Right kidney (tissue), 1 donor: ENCODE results near the gene IL21R.
"Not testable (repeated sequence)": the region's sequence is repeated elsewhere in the genome, so short reads cannot be mapped to it uniquely, and the experiment has no call there.

ENCODE experiments used
- DNase-seq: peaks from one replicate; pipeline ENCODE4 v3.0.0-alpha.2; 2016

The IL21R gene

DNA sequence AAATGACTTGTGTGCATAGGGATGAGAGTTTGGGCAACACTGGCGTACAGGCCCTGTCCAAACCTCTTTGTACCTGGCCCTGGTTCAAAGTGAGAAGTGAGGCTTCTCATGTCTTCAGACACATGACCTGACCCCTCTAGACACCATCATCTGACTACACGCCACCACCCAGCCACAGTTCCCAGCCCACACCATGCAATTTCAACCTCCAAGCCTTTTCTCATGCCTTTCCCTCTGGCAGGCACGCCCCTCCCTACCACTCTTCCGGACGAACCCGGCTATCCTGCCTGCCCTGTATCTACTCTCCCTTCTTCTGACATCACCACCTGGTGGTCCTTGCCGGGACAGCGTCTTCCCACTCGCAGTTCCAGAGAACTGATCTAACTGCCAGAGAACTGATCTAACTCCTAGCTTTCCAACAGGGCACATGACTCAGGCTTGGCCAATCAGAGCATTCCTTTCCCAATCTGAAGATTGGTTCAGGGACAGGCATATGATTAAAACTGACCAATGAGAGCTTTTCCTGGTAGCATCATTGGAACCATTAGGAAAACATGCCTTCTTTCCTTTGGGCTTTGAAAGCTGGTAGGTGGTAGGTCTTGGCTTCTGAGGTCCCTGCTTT is 27.1 kb upstream of the IL21R start:
- DNase-seq = peak; percentile 44

DNA sequence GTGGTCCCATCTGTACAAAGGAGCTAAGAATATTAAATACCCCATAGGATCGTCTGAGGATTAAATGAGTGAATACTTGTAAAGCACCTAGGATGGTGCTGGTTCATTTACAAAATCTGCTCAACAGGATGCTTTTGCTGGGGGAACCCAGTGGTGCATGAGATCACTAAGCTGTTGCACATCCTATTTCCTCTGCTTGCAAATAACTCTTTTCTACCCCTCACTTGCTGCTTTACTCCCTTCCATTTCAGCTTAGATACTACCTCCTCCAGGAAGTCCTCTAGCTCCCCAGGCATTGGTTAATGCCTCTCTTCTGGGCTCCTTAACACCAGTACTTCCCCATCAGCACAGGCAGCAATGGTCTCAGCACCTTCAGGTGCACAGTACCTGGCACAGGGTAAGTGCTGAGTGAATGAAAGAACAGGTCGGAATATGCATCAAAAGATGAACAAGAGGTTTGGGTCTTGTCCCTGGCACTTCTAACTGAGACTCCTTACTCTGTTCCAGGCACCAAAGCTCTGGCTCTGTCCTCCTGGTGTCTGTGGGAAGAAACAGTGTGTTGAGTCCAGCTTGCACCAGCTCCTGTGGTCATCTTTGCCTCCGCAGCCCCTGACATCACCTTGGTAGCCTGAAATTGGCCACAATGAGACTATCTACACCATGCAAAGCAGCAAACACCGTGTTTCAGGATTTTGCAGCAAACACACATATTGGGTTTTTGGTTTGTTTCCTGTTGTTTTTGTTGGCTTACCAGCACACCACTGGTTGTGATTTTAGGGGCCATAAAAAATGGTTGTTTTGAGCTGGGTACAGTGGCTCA is 24.1 kb upstream of the IL21R start:
- no peak for DNase-seq

DNA sequence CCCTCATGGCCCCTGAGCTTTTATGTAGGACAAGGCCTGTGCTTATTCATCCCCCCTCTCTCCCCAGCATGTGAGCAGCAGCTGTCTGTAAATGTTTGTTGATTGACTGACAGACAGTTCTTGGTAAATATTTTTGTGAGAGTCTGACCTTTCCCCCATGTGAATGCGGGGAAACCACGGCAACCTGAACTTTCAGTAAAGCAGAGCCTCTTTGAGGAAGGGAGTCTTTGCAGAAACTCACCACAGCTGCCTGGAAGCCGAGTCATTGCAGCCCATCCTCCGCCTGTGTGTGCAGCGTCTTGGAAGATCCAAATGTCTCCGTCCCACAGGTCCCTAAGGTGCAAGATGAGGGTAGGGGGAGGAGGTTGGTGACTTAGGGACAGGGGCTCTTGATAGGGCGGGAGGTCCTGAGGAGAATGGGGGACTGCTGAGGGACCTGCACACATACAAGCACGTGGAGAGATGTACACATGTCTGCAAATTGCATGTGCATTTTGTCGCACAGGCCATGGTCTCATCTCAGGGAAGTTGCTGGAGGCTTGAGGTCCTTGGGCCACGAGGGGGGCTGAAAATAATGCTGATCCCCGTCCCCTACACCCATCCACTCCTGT is 23.0 kb upstream of the IL21R start:
- no peak for DNase-seq

DNA sequence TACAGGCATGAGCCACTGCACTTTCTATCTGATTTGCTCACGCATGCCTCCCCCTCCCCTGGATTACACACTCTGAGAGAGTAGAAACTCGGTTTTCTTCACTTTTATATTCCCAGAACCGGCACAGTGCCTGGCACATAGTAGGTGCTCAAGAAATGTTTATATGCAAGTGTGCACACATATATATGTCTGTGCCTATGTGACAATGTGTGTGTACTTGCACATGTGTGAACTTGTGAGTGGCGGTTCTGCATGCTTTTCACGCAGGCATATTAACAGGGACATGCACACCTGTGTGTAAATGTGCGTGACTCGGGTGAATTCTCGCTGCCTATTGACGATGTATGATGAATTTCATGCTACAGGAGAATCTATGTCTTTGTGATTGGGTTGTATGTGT is 22.1 kb upstream of the IL21R start:
- DNase-seq = no peak

DNA sequence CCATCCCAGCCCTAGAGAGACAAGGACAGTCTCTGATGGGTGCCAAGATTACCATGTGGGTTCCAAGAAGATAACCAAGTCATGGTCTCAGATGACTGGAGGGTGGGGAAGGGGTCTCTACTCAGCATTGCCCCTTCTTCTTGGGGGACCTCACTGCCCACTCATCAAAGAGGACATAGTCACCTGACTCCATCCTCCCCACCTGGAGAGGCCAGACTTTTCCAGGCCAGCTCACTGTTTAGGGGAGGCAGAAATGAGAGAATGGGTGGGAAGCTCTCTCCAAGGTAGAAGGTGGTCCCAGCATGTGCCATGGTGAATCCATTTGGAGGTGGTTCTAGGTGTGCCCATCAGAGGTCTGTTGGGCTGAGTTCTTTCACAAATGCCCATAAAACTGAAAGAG is 20.7 kb upstream of the IL21R start:
- no peak for DNase-seq

DNA sequence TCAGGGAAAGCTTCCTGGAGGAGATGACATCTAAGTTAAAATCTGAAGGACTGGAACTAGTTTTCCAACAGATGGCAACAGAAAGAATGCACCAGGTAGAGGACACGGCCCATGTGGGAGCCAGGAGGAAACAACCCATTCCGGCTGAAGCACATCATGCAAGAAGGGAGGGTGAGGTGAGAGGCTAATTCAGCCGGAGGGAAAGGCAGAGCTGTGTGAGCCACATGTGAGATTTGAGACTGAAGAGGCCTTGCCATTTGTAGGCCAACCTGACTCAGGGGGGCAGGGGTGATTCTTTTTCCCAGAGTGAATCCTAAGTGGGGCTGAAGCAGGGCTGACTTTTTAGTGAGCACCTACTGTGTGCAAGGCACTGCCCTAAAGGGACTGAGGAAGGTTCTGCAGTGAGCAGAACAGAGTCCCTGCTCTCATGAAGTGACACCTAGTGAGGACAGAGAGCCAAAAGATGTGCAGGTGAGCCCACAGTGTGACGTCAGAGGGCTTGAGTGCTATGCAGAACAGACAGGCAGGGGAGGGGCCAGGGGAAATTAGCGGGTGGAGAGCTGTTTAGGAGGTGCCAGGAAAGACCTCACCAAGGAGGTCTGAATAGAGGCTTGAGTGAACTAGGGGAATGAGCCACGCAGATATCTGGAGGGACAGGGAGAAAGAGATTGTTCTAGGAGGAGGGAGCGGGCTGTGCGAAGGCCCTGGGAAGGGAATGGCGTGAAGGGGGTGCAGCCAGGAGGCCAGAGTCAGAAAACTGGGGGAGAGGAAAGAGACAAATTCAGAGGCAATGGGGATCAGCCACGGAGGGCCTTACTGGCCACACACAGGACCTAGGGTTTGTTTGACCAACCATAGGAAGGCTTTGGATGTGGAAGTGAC is 19.8 kb upstream of the IL21R start:
- no peak for DNase-seq

DNA sequence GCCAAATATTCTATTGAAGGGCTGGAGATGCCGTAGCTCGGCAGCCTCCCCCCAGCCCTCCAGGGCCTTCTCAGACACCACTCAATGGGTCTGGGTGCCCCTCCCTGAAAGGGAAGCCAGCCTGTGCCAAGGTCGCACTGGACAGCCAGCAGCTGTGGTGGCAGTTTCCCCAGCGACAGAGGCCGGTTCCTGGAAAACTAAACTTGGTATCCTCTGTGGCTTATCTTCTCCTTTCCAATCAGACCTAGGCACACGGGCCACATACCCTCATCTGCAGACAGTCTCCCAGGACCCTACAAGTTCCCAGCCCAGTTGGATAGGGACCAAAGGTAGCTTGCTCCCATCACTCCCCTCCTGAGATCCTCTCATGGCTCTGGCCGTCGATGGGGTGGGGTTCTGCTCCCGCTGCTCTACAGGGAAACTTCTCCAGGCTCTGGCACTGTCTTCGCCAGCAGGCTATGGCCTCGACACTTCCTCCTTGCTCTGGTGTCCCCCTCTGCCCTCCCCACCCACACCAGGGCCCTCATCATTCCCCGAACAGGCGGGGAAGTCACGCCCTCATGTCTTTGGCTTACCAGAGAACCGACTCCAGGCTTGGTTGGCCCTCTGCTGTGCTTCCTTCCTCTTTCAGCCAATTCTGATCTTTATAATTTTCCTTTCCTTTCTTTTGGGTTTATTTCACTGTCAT is 18.3 kb upstream of the IL21R start:
- no peak for DNase-seq

DNA sequence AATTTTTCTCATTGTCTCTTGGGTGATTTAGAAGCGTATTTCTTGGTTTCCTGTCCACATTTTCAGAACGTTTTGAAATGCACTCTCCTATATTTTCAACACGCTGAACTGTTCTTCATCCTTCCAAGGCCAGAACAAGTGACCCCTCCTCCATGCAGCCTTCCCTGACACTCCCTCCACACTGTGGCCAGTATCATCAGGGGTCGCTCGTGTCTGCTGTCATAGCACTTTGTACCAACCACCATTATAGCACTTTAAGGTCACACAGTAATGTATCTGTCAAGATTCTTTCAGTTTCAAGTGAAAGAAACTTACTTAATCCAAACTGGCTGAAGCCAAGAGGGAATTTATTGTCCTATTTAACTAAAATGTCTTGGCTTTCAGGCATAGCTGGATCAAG is 17.5 kb upstream of the IL21R start:
- DNase-seq = no peak

DNA sequence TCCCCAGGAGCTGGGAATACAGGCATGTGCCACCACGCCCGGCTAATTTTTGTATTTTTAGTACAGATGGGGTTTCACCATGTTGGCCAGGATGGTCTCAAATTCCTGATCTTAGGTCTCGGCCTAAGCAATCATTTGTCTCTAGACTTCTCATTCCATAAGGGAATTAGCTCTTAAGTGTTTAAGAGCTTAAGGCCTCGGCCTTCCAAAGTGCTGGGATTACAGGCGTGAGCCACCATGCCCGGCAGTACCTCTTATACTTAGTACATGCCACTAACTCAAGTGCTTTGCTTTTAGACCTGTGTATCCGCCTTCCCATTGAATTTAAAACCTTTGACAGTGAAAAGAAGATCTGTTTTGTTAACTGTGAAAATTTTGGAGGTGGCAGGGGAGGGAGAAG is 16.6 kb upstream of the IL21R start:
- no peak for DNase-seq

DNA sequence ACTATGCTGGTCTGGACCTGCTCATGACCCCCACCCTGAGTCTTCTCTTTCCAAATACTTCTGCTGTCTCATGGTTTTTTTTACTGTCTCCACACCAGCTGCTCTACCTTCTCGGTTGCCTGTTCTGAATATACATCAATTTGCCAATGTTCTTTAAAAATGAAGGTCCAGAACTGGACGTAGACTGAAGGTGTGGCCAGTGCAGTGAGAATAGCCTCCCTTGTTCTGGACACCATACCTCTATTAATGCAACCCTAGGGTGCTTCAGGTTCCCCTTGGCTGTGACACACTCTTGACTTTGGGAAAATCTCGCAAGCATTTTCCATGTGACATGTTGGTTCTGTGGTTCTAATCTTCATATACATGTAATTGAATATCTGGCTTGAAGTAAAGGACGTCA is 15.3 kb upstream of the IL21R start:
- DNase-seq = no peak

DNA sequence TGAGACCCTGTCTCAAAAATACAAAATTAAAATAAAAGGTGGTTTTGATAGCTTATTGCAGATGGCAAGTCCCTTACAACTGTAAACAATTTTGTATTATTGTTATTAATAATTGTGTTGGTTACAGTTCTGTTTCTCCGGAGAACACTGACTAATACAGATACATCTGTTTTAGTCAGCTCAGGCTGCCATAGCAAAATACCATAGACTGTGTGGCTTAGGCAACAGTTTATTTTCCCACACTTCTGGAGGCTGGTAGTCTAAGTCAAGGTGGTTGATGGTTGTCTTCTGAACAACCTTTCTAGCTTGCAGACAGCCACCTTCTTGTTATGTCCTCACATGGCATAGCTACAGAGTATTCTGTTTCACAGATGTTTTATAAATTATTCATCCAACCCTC is 14.2 kb upstream of the IL21R start:
- no peak for DNase-seq

DNA sequence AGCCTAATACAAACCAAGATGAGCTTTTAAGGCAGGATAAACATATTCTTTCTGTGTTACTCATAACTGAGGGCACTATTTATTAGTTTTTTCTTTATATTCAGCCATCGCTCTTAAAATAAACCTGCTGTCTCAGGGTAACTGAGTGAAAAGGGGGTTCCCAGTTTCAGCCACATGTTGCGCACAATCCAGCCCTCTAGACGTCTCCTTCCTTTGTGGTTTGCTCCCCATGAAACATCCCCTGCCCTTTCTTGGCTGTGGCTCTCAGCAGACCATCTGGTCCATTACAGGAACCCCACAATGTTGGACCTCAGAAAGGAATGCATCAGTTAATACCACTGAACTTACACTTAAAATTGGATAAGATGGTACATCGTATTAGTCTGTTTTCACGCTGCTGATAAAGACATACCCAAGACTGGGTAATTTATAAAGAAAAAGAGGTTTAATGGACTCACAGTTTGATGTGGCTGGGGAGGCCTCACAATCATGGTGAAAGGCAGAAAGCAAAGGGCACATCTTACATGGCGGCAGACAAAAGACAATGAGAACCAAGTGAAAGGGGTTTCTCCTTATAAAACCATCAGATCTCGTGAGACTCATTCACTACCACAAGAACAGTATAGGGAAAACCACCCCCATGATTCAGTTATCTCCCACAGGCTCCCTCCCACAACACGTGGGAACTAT is 12.6 kb upstream of the IL21R start:
- no peak for DNase-seq

DNA sequence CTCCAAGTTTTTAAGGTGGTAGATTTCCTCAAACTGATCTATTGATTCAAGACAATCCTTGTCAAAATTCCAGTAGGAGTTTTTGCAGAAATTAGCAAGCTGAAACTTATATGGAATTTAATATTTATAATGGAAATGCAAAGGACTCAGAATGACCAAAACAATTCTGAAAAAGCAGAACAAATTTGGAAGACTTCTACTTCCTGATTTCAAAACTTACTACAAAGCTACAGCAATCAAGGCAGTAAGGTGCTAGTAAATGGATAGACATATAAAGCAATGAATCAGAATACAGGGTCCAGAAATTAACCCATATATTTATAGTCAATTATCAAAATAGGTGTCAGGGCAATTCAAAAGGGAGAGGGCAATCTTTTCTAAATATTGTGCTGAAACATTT is 11.8 kb upstream of the IL21R start:
- no peak for DNase-seq

DNA sequence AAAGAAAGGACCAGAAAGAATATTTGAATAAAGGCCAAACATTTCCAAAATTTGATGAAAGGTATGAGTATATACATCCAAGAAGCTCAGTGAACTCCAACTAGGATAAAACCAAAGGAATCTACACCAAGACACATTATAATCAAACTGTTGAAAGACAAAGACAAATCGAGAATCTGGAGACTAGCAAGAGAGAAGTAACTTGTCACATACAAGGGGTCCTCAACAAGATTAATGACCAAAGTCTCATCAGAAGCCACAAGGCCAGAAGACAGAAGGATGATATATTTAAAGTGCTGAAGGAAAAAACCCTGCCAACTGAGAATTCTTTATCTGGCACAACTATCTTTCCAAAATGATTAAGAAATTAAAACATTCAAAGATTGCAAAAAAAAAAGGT is 9.3 kb upstream of the IL21R start:
- DNase-seq = no peak

DNA sequence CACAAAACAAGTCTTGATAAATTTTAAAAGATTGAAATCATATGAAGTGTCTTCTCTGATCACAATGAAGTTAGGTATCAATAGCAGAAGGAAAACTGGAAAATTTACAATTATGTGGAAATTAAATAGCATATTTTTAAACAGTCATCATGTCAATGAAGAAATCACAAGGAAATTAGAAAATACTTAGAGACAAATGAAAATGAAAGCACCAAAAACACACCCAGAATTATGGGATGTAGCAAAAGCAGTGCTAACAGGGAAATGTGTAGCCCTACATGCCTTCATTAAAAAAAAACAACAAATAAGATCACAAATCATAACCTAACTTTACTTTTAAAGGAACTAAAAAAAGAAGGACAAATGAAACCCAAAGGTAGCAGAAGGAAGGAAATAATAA is 7.5 kb upstream of the IL21R start:
- no peak for DNase-seq

DNA sequence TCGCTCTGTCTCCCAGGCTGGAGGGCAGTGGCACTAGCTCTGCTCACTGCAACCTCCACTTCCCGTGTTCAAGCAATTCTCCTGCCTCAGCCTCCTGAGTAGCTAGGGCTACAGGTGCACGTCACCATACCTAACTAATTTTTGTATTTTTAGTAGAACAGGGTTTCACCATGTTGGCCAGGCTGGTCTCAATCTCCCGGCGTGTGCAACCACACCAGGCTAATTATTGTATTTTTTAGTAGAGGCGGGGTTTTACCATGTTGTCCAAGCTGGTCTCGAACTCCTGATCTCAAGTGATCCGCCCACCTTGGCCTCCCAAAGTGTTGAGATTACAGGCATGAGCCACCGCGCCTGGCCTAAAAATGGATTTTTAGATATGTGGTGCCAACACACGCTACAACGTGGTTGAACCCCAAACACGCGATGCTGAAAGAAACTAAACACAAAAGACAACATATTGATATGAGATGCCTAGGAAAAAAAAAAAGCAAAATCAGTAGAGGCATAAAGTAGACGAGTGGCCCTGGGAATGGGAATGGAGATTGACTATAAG is 3.6 kb upstream of the IL21R start:
- DNase-seq = not testable (repeated sequence)

DNA sequence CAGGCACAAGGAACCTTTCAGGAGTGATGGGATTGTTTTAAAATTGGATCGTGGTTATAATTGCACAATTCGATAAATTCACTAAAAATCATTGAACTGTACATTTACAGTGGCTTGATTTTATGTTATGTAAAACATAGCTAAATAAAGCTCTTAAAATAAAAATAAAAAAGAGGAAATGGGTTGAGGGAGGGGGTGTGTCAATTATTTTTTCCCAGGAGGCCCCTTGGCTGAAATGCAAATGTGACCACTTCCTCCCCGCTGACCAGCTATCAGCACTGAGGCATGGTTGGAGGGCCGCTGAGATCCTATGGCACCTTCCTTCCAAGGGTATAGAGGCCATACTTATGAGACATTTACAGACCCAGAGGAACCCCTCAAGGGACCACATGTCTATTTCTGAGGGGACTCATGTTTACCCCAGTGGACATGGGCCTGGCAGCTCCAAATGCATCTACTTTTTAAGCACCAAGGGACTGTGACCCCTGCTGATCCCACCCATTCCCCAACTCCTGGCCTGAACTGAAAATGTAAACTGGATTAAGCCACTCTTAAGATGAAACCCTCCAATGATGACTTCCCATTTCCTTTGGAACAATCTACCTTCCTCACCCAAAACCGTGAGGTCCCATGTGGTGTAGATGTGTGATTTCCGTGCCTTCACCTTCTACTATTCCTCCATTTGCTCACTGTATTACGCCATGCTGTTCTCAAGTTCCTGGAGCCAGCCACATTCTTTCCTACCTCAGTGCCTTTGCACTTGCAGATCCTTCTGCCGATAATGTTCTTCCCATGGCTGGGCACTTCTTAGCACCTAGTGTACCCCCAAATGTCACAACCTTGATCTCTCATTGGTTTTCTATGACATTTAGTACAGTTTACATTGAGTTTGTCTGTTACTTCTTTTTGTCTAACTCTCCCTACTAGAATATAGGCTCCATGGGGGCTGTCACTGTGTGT is 2.8 kb upstream of the IL21R start:
- no peak for DNase-seq

DNA sequence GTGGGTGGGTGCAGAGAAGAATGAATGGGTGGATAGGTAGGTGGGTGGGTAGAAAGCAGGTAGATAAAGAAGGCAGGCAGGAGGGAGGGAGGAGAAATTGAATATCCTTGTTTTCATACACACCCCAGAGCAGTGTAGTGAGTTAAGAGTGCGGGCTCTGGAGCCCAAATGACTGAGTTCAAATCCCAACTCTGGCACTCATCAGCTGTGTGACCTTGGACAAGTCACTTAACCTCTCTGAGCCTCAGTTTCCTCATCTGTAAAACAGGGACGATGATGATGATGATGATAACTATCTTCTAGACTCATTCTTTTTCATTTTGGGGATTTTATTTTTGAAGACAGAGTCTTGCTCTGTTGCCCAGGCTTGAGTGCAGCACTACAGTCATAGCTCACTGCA is 2.0 kb upstream of the IL21R start:
- DNase-seq = no peak

DNA sequence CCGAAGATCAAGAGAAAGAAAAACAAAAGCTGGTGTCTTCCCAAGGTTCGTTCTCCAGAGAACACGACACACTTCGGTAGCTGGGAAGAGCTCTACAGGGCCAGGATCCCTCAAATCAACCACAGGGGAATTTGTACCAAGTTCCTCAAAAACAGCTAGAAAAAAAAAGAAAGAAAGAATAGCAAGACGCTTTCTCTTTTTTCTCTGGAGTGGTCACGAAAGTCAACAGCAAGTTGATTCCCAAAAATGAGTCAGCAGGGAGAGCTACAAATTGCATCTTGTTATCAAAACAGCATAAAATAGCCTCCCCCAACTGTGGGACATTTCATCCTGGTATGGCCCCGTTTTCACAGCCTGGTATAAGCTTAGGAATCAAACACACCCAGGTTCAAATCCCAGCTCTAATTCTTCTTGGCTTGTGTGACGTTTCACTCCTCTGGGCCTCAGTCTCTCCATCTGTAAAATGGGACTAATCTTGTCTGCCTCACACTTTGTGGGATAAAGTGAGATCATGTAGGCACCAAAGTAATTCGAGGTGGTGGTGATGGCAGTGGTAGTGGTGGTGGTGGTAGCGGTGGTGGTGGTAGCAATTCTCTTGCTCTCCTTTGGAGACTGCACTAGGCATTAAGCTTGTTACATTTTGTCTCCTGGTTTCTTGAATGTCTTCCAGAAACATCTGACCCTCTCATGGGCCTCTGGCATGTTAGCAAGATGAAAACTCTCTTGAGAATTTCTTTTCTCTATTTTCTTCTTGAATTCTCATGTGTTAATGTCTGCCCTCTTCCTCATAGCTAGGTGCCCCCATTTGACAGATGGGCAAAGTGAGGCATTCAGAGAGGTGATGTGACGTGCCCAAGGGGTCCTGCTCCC is 988 bp upstream of the IL21R start:
- no peak for DNase-seq
